ENCODE measurements around the gene DCAF7. TPM values are rescaled to one million over a fixed set of nuclear protein-coding genes. Genes with fewer than 3 reads are reported as not detected.

Gene DCAF7, protein sequence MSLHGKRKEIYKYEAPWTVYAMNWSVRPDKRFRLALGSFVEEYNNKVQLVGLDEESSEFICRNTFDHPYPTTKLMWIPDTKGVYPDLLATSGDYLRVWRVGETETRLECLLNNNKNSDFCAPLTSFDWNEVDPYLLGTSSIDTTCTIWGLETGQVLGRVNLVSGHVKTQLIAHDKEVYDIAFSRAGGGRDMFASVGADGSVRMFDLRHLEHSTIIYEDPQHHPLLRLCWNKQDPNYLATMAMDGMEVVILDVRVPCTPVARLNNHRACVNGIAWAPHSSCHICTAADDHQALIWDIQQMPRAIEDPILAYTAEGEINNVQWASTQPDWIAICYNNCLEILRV
- total RNA-seq: 32.3 TPM

DNA sequence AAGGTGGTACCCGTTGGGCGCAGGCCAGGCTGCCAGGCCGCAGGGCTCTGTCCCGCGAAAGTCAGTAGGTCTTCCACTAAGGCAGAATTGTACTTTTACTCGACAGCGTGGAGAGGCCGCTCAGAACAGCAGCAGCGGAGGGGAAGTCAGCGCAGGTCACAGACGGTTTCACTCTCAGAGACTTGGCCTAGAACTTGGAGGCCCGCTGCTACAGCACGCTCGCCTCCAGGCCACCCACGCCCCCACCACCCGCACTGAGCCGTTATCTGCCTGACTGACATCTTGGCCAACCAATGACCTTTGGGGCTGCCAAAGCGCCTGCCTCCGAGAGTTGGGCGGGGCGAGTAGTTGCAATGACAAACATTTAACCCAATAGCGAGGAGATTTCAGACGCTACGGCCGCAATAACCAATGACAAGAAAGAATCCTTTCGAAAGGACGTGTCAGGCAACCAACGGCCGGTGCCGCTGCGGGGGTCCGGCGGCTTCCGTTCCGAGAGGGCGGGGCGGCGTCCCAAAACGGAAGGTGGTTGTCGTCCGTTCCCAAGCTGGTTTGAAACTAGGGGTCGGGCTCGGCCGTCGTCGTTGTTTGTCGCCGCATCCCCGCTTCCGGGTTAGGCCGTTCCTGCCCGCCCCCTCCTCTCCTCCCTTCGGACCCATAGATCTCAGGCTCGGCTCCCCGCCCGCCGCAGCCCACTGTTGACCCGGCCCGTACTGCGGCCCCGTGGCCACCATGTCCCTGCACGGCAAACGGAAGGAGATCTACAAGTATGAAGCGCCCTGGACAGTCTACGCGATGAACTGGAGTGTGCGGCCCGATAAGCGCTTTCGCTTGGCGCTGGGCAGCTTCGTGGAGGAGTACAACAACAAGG, at the start of gene DCAF7:
Gene DCAF7, plus strand, starts transcription at position 532 of the 871 bp plus-strand sequence. Its CDS starts 201 bp downstream, at position 733.
- DNase-seq: peak; percentile 99

DNA sequence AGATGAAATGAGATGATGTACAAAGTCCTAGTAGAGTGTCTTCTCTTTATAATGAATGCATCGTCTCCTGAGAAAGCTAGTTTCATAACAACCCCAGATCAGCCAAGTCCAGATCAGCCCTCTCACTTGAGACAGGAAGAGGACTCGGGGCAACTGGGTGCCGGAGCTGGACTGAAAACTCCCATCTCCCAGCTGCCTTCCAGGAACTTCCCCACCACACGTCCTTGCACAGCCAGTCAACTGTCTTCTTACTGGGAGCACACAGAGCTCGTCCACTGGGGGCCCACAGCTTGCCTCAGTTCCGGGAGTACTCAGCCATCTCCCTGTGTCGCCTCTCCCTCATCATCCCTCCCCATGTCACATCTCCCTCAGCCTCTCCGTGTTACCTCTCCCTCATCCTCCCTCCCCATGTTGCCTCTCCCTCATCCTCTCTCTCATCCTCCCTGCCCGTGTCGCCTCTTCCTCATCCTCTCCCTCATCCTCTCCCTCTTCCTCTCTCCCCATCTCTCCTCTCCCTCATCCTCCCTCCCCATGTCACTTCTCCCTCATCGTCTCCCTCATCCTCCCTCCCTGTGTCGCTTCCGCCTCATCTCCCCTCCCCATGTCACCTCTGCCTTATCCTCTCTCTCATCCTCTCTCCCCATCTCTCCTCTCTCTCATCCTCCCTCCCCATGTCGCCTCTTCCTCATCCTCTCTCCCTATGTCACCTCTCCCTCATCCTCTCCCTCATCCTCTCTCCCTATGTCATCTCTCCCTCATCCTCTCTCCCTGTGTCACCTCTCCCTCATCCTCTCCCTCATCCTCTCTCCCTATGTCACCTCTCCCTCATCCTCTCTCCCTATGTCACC, 49.5 kb upstream of the DCAF7 start:
- DNase-seq: no peak

DNA sequence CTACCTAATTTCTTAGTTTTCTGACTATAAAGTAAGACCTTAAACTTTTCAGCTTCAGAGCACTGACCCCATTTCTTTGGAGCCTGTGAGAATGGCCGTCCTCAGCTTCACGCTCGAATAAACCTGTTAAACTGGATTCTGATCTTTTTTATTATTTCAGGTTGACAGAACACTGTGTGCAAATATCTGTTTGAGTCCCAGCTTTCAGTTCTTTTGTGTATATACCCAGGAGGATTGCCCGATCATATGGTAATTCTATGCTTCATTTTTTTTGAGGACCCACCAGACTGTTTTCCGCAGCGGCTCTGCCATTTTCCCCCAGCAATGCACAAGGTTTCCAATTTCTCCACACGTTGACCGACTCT, 47.0 kb upstream of the DCAF7 start:
- no peak for DNase-seq

DNA sequence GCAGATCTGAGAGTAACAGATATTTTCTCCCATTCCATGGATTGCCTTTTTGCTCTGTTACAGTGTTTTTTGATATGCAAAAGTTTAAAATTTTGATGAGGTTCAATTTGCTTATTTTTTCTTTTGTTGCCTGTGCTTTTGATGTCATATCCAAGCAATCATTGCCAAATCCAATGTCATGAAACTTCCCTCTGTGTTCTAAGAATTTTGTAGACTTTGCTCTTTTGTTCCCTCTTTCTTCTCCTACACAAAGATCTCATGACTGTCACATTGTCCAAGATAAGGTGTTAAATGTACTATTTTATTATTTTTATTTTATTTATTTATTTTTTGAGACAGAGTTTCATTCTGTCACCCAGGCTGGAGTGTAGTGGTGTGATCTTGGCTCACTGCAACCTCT, 46.0 kb upstream of the DCAF7 start:
- no peak for DNase-seq

DNA sequence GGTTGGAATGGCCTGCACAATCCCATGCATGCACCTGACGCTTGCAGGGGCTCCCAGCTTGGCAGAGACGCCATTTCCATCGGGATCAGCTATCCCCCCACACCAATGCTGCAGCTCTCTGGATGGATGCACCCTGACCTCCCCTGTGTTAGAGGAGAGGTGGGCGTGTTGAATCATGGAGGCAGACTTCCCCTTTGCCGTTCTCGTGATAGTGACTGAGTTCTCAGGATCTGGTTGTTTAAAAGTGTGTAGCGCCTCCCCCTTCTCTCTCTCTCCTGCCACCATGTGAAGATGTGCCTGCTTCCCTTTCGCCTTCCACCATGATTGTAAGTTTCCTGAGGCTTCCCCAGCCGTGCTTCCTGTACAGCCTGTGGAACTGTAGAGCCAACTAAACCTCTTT, 44.9 kb upstream of the DCAF7 start:
- no peak for DNase-seq

DNA sequence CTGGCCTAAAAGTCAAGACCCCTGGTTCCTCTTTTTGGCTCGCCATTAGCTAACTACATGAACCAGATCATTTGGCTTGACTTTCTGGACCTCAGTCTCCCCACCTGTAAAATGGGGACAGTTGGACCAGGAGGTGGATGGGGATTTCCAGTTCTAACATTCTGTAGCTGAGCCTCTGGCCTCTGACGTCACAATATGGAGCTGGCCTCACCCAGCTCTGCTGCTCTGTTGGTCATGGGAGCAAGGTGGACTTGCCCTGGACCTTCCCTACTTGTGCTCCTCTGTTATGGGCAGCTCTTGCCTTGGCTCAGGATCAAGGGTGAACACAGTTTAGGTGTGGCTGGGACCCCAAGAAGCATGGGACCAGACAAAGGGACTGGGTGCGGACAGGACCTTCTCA, 43.6 kb upstream of the DCAF7 start:
- DNase-seq: no peak

DNA sequence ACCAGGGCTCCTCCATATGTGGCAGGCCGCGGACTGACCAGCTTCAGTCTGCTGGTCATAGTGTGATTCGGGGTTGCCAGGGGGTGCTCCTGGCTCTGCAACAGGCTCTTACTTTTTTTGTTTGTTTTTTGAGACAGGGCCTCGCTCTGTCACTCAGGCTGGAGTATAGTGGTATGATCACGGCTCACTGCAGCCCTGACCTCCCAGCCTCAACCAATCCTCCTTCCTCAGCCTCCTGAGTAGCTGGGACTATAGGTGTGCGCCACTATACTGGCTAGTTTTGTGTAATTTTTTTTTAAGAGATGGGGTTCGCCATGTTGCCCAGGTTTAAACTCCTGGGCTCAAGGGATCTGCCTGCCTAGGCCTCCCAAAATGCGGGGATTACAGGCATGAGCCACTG, 38.9 kb upstream of the DCAF7 start:
- no peak for DNase-seq

DNA sequence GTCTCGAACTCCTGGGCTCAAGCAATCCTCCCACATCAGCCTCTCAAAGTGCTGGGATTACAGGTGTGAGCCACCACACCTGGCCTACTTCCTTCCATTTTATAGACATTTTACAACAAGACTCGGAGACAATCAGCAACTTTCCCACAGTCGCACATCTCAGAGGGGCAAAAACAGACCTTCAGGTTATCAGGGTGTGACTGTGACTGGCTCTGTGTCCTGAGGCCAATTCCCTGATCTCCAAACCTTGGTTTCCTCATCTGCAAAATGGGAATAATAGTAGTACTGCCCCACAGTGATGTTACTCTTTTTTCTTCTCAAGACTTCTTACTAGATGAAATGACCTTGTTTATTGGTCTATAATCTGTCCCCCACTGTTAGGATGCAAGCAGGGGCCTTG, 37.9 kb upstream of the DCAF7 start:
- no peak for DNase-seq

DNA sequence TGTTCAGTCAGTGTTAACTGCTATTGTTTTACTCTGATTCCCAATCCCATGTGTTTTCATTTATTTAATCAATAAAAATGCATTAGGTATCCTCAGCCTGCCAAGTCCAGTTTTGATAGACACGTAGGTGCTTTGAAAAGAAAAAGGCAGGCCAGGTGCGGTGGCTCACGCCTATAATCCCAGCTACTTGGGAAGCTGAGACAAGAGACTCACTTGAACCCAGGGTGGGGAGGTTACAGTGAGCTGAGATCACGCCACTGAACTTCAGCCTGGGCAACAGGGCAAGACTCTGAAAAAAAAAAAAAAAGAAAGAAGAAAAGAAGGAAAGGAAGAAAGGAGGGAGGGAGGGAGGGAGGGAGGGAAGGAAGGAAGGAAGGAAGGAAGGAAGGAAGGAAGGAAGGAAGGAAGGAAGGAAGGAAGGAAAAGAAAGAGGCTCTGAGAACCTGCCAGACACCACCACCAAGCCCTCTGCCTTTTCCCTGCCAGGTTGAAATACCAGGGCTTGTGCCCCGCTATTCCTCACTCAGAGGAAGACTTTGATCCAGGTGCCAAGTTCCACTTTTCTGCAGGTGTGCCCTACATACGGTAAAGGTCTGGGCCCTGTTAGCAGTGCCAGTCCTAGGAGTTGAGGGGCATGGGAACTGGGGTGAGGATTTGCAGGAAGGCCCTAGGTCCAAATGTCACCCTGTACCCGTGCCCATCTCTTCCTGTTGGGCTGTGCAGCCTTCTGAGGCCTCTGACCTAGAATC, 37.2 kb upstream of the DCAF7 start:
- no peak for DNase-seq

DNA sequence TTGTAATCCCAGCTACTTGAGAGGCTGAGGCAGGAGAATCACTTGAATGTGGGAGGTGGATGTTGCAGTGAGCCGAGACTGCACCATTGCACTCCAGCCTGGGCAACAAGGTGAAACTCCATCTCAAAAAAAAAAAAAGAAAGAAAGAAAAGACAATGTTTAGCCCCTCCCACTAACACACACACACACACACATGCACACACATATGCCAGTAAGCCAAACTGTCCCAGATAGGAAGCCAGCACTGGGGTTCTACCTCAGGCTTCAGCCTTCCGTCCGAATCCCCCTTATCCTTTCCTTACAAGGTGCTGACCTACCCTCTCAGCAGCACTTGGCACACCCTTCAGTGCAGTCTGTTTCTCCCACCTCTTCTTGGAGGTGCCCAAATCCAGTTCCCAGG, 35.8 kb upstream of the DCAF7 start:
- DNase-seq: no peak

DNA sequence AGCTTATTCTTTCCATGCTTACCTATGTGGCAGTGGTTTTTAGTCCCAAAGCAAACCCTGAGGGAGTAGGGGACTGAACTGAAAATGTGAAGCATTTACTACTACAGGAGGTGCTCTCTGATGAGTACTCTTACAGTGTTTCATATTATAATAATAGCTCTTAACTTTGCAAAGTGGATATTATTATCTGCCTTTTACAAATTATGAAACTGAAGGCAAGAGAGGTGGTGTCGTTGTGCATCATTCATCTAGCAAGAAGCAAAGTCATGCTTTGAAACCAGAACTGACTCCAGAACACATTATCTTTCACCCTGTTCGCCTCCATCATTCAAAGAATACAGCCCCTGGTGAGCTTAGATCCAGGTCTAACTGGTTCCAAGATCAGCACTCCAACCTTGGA, 35.3 kb upstream of the DCAF7 start:
- DNase-seq: no peak

DNA sequence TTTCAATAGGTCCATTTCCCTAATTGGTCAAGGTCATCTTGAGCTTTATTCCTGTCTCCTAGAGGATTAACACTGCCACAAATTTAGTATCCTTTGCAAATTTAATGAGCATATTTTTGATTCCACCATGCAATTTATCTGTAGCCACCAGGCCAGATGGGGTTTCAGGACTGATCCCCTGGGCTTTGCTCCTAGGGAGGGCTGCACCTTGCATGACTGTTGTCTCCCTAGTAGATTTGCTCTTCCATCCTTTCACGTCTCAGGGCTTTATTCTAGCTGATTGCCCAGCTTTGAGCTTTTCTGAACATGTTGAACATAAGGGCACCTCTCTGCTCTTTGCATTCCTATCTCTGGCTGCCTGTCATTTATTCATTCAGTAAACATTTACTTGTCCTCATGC, 34.9 kb upstream of the DCAF7 start:
- DNase-seq: no peak

DNA sequence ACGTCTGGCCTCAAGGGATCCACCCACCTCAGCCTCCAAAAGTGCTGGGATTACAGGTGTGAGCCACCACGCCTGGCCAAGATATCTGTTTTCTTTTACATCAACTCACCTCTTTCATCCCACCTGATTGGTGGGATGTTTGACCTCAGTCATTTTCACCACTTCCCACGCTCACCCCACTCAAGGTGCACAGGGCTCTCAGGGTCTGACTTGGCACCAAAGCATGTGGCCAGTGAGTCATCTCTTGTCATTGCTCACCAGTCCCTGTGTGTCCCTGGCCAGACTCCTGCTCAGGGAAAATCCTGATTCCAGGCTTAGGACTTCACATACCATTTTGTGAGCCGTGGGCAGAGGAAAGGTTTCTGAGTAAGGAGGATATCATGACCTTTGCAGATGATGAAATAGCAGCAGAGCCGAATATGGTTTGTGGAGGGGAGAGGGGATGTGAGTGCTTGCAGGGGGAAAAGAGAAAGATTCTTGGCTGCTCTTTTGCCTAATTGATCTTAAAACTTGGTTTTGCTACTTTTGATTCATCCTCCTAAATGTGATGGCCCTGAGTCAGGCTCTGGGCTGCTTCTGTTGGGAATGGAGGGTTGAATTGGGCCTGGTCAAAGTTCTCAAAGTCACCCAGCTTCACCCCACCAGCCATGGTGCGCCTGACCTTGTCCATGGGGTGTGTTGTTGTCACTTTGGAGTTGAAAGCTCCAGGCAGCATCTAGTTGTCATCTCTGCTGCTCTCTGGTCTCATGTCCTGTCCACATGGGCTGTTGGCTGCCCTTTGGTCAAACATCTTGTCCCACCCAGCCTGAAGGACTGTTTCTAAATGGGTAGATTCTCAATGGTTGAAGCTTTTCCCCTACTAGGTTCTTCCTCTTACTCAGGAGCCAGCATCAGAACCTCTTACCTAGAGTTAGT, 33.1 kb upstream of the DCAF7 start:
- no peak for DNase-seq

DNA sequence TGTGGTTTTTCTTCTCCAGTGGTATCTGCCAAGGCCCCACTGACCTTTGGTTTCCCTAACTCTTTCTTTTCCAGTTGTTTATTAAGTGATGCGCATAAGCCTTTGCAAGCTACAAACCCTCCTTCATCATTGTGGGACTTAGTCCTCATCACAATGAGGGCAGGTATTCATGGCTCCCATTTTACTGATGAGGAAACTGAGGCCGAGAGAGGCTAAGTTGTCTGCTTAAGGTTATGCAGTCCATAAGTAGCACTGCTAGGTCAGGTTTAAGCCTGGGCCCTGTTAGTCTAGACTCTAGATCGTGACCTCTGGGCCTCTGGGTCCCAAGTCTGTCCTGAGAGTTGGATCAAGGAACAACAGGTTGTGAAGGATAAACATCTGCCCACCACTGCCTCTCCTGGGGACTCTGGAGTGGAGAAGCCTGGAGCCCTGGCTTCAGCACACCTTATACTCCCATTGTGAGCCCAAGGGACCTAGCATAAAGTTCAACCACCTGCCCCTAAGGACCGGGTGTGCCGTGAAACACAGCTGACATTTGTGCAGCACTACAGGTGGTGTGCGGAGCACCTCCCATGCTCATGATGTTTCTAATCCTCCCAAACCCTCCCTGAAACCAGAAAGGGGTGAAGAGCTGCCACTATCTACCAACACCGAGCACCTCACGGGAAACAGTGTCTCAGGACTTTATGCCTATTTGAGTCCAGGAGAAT, 32.3 kb upstream of the DCAF7 start:
- DNase-seq: no peak

DNA sequence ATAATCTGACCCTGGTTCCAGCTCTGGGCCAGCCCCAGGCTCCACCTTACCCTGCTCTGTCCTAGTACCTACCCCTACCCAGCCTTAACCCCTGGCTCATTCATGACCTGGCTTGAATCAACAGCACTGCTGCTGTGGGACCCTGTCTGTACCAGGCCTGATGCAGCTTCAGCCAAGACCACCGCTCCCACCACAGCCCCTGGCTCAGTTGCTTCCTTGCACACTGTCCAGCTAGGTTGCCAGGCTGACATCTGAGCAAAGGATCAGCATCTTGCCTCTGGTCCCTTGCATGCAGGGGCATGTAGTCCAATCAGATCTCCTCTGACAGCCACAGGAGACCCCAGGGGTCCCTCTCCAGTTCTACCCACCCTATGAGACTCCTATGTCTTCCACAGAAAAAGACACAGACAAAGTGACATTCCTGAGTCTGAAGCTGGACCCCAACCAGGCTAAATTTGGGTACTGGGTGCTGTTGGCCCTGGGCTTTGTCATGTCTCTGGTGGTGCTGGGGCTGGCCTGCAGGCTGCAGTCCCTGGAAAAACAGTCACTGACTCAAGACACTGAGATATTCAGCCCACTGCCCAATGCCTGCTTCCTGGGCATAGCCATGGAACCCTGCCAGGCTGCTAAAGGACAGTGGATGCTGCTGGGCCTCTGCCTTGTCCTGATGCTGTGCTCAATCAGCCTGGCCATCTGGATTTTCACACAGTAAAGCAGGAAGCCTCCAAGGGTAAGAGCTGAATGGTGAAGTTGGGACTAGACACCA, 31.0 kb upstream of the DCAF7 start:
- DNase-seq: no peak

DNA sequence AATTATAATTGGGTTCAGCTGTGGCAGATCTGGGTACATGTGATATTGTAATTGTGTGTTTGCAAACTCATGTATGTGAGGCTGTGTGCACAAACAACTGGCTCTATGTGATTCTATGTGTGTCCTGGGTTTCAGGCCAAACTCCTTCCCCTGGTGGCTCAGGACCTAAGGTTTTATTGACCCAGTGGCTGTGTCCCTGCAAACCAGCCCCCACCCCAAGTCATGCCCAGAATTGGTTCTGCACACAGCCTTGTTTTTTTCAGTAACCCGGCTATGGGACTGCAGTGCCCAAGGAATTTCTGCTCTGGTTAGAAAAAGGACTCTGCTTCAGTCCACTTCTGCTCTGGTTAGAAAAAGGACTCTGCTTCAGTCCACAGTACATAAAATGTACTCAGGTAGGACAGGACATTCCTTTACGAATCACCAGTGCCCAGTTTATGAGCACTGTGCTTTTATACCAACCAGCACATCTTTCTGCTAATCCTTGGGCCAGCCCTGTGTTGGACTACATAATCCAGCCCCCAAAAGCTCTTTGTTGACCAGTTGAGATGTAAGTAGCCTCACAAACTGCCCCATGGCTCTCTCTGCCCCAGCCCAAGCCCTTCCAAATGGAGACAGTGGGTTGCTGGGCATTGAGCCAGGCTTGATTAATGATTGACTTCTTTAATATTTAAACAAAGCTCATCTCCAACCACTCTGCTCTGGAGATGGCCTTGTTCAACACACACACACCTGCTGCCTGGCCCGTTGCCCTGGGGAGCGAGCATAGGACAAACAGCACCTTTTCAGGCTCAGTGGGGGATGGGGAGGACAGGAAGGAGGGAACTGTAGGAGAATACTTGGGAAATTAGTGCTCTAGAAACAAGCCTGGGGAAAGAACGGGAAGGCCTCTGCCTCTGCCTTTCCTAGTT, 30.1 kb upstream of the DCAF7 start:
- no peak for DNase-seq

DNA sequence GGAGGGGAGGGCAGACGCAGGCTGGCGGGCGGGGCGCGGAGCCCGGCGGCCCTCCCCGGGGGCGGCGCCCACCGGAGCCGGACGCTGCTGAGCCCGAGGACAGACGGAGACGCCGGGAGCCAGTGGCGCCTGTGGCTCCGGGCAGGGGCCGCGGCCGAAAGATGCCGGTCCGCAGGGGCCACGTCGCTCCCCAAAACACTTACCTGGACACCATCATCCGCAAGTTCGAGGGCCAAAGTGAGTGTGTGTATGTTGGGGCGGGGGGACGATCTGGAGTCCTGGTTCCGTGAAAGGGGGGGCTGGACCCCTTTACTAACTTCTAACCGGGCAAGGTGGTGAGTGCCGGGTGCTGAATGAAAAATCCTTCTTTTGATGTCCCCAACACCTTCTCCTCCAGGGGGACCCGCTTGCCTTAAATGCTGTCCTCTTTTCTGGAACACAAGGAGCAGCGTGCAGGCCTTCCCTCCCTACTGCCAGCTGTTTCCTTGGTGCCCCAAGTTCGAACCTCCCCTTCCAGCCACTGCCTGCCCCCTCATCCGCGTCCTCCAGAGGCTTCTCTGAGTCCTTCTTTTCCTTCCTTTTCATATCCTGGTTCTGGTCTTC, 26.9 kb upstream of the DCAF7 start, which contains the start of gene KCNH6:
Gene KCNH6, plus strand, starts transcription at position 106 of the 603 bp plus-strand sequence. Its CDS starts 56 bp downstream, at position 162.
- no peak for DNase-seq

DNA sequence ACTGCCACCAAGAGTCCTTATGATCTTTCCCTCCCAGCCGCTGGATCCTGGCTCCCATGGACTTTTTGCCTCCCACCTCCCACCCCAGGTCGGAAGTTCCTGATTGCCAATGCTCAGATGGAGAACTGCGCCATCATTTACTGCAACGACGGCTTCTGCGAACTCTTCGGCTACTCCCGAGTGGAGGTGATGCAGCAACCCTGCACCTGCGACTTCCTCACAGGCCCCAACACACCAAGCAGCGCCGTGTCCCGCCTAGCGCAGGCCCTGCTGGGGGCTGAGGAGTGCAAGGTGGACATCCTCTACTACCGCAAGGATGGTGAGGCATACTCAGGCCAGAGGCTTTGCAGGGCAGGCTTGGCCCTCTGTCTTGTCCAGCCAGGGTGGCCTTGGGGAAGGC, 26.2 kb upstream of the DCAF7 start:
- no peak for DNase-seq

Data from occipital lobe (tissue), 2 donors.